ENCODE results near the gene GRHL1. TPM values are rescaled to one million over a fixed set of nuclear protein-coding genes. Genes with fewer than 3 reads are reported as not detected.

GRHL1 gene
- total and polyA plus RNA-seq, 4 donors, result 3.6 to 13.7 (median 6.1) TPM

DNA sequence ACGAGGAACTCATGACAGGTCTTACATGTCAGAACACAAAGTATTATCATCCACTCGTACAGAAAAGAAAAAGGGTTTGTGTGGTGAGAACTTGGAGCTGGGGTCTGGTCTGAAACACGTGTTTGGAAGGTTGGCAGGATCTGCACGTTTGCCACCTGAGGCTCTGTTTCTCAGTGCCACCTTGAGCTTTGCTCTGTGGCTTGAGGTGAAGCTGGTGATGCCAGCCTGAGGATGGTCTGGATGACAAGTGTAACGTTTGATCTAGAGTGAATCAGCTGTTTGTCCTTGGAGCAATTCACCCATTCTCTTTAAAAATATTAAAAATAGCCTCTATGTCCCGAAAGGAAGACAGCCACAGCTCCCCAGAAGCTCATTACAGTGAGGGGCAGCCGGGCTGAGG lies 46.4 kb downstream of the GRHL1 start:
- Histone ChIP-seq H3K9me3 (ENCODE audit: control insufficient read depth in 4 of 4, low read length in 3 of 4) (no peaks in the 10 kb centered on the region), H3K9ac (ENCODE audit: low read depth in 1 of 2, low read length in 2 of 2) (no peak overlapping the region), H3K4me3 (ENCODE audit: low read depth in 1 of 3, low read length in 3 of 3) (no peak overlapping the region), H3K4me1 (ENCODE audit: control insufficient read depth in 4 of 4, insufficient read depth in 4 of 4, low read length in 3 of 4) (no peaks in the 10 kb centered on the region), H3K27ac (ENCODE audit: low read depth in 1 of 2, low read length in 2 of 2) (no peak overlapping the region), H3K36me3 (ENCODE audit: control insufficient read depth in 4 of 4, insufficient read depth in 3 of 4, low read depth in 1 of 4, low read length in 3 of 4) (peaks cover 2 to 38% (median 20%) of the 10 kb centered on the region in 4 donors), H3K27me3 (ENCODE audit: control insufficient read depth in 4 of 4, insufficient read depth in 4 of 4, low read length in 3 of 4) (no peaks in the 10 kb centered on the region)
- no peak for DNase-seq (ENCODE audit: low spot score)
- no peak for TF ChIP-seq NR2F2 (IDR thresholded peaks at IDR 0.05)
- TF ChIP-seq, protein P1, sequence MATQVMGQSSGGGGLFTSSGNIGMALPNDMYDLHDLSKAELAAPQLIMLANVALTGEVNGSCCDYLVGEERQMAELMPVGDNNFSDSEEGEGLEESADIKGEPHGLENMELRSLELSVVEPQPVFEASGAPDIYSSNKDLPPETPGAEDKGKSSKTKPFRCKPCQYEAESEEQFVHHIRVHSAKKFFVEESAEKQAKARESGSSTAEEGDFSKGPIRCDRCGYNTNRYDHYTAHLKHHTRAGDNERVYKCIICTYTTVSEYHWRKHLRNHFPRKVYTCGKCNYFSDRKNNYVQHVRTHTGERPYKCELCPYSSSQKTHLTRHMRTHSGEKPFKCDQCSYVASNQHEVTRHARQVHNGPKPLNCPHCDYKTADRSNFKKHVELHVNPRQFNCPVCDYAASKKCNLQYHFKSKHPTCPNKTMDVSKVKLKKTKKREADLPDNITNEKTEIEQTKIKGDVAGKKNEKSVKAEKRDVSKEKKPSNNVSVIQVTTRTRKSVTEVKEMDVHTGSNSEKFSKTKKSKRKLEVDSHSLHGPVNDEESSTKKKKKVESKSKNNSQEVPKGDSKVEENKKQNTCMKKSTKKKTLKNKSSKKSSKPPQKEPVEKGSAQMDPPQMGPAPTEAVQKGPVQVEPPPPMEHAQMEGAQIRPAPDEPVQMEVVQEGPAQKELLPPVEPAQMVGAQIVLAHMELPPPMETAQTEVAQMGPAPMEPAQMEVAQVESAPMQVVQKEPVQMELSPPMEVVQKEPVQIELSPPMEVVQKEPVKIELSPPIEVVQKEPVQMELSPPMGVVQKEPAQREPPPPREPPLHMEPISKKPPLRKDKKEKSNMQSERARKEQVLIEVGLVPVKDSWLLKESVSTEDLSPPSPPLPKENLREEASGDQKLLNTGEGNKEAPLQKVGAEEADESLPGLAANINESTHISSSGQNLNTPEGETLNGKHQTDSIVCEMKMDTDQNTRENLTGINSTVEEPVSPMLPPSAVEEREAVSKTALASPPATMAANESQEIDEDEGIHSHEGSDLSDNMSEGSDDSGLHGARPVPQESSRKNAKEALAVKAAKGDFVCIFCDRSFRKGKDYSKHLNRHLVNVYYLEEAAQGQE (IDR thresholded peaks at IDR 0.05), result no peak
- TF ChIP-seq YY1 (IDR thresholded peaks at IDR 0.05), result no peak
- TF ChIP-seq, protein P2, sequence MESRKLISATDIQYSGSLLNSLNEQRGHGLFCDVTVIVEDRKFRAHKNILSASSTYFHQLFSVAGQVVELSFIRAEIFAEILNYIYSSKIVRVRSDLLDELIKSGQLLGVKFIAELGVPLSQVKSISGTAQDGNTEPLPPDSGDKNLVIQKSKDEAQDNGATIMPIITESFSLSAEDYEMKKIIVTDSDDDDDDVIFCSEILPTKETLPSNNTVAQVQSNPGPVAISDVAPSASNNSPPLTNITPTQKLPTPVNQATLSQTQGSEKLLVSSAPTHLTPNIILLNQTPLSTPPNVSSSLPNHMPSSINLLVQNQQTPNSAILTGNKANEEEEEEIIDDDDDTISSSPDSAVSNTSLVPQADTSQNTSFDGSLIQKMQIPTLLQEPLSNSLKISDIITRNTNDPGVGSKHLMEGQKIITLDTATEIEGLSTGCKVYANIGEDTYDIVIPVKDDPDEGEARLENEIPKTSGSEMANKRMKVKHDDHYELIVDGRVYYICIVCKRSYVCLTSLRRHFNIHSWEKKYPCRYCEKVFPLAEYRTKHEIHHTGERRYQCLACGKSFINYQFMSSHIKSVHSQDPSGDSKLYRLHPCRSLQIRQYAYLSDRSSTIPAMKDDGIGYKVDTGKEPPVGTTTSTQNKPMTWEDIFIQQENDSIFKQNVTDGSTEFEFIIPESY (IDR thresholded peaks at IDR 0.05), result no peak
- TF ChIP-seq HNF4A (conservative IDR thresholded peaks at IDR 0.05), result no peak
- TF ChIP-seq, protein P3, sequence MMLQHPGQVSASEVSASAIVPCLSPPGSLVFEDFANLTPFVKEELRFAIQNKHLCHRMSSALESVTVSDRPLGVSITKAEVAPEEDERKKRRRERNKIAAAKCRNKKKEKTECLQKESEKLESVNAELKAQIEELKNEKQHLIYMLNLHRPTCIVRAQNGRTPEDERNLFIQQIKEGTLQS (IDR thresholded peaks at IDR 0.05), result no peak
- TF ChIP-seq JUND (IDR thresholded peaks at IDR 0.05), result no peak
- TF ChIP-seq SP1 (IDR thresholded peaks at IDR 0.05), result no peak
- no peak for TF ChIP-seq GABPA (IDR thresholded peaks at IDR 0.05 in 1 of 2, conservative IDR thresholded peaks at IDR 0.05 in 1 of 2)
- no peak for TF ChIP-seq RAD21 (IDR thresholded peaks at IDR 0.05)
- no peak for TF ChIP-seq HNF4G (IDR thresholded peaks at IDR 0.05)
- 56% methylated on average over 7 of the region's 7 CpGs for WGBS

DNA sequence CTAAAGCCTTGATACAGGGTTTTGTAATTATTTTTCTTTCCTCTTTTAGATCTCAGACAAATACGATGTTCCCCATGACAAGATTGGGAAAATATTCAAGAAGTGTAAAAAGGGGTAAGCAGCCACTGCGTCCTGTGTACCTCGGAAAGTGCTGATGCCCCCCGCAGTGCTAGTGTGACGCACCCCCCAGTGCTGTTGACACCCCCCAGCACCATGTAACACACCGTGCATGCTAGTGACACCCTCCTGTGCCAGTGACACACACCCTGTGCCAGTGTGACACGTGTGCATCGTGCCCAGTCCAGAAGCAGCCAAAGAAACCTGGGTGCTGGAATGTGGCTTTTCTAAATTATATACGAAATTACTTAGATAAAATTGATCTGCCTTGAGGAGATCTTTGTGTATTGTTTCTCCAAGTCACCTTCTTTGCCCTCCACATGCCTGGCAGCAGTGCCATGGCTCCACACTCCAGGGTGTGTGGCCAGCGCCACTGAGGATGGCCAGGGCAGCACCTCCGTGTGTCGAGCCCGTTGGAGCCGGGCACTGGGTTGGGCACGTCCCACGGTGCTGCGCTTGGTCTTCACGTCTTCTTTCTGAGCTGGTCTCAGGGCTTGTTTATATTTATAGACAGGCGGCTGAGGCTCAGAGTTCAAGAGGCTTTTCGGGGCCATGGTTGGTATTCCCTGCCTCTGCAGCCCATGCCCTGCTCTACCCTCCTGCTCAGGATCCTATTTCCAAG lies 47.6 kb downstream of the GRHL1 start:
- DNase-seq (ENCODE audit: low spot score), result no peak

More for the DNA sequence above, 47.6 kb downstream of the GRHL1 start:
- H3K36me3 ChIP-seq (ENCODE audit: control insufficient read depth in 4 of 4, insufficient read depth in 3 of 4, low read depth in 1 of 4, low read length in 3 of 4), result peaks cover 2 to 32% (median 19%) of the 10 kb centered on the region in 4 donors
- H3K27me3 ChIP-seq (ENCODE audit: control insufficient read depth in 4 of 4, insufficient read depth in 4 of 4, low read length in 3 of 4), result no peaks in the 10 kb centered on the region
- H3K4me3 ChIP-seq (ENCODE audit: low read depth in 1 of 3, low read length in 3 of 3), result no peak overlapping the region
- H3K9me3 ChIP-seq (ENCODE audit: control insufficient read depth in 4 of 4, low read length in 3 of 4), result no peaks in the 10 kb centered on the region
- H3K4me1 ChIP-seq (ENCODE audit: control insufficient read depth in 4 of 4, insufficient read depth in 4 of 4, low read length in 3 of 4), result no peaks in the 10 kb centered on the region
- H3K27ac ChIP-seq (ENCODE audit: low read depth in 1 of 2, low read length in 2 of 2), result no peak overlapping the region
- 91% methylated on average over 20 of the region's 20 CpGs for WGBS
- TF ChIP-seq, protein P4, sequence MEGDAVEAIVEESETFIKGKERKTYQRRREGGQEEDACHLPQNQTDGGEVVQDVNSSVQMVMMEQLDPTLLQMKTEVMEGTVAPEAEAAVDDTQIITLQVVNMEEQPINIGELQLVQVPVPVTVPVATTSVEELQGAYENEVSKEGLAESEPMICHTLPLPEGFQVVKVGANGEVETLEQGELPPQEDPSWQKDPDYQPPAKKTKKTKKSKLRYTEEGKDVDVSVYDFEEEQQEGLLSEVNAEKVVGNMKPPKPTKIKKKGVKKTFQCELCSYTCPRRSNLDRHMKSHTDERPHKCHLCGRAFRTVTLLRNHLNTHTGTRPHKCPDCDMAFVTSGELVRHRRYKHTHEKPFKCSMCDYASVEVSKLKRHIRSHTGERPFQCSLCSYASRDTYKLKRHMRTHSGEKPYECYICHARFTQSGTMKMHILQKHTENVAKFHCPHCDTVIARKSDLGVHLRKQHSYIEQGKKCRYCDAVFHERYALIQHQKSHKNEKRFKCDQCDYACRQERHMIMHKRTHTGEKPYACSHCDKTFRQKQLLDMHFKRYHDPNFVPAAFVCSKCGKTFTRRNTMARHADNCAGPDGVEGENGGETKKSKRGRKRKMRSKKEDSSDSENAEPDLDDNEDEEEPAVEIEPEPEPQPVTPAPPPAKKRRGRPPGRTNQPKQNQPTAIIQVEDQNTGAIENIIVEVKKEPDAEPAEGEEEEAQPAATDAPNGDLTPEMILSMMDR (IDR thresholded peaks at IDR 0.05; ENCODE audit: low read depth, low read length, missing input control), result peak; percentile 3
- TF ChIP-seq RAD21 (IDR thresholded peaks at IDR 0.05), result no peak
- H3K9ac ChIP-seq (ENCODE audit: low read depth in 1 of 2, low read length in 2 of 2), result no peak overlapping the region

Measured in liver (tissue), 9 donors.